ENCODE results near the gene GDF9.
"Not testable (repeated sequence)": the region's sequence is repeated elsewhere in the genome, so short reads cannot be mapped to it uniquely, and the experiment has no call there.

Gene GDF9

GRCh38 chr5:132872788-132873118, 6.5 kb upstream of the GDF9 start:
- DNase-seq (ENCODE audit: low read depth in 2 of 2) = no peak

GRCh38 chr5:132871459-132872284, 5.4 kb upstream of the GDF9 start:
- DNase-seq (ENCODE audit: low read depth in 2 of 2) = no peak

DNA sequence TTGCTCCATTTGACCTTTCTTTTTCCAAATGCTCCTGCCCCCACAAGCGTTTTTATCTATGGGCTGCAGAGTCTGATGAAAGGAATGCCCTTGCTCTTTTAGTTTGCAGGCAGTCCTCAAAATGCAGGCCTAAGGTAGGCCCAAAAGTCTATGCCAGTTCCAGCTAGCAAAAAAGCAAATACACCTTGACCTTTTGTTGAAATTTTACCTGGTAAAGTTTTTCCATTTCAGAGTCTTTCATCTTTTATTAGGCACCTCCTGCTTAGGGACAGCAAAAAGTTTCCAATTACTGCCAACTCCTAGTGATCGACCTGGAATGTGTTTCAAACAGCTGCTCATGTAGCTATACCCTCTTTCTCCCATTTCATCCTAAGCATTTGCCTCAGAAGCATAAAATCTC, 4.5 kb upstream of the GDF9 start:
- no peak for DNase-seq (ENCODE audit: low read depth in 2 of 2)

DNA sequence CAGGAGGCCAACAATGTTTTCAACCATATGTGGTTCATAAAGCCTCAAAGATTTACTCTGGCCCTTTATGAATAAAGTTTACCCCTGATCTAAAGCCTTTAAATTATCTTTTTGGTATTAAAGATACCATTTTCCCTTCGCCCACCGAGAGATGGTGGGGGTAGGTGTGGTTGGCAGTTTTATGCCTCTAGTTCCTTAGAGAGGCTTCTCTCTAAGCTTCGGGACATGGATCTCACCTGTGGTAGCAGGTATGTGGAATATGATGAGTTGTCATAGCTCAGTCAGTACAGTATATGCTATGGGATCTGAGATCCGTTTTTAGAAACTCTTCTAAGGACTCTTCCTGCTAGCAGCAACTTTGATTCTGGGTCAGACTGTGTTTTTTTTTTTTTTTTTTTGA, 2.5 kb upstream of the GDF9 start:
- DNase-seq (ENCODE audit: low read depth in 2 of 2) = no peak

DNA sequence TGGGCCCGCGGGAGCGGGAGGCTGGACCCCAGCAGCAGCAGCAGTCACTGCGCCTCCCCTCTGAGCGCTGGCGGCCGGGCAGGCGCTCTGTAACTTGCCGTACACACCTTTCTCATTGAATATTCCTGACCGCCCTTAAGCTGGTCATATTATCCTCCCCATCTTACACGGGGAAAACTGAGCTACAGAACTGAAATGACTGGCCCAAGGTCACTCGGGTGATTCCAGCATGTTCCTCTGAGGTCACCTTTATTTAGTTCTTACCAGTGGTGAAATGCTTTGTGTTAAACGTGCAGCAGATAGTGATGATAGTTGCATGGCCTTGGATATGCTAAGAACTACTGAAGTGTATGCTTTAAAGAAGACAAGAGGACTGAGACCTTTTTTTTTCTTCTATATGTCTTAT, 780 bp upstream of the GDF9 start:
- no peak for DNase-seq (ENCODE audit: low read depth in 2 of 2)

GRCh38 chr5:132865668-132866341, 464 bp downstream of the GDF9 start:
- DNase-seq (ENCODE audit: low read depth in 2 of 2) = no peak

DNA sequence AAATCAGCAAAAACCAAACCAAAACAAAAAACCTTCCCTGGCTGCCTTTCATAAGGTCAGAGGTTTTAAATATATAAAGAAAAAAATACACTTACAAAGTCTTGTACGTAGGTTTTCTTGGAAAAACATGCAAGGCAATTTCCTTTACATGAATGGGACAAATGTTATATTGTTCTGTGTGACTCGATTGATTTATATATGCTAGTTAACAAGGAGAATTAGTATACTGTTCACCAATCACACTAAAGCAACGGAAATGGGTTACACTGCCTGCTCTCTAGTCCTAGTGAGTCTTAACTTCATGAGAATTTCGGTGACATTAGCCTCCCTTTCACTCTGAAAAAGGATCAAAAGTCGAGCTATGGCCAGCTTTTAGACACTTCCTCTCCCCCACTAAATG, 5.5 kb downstream of the GDF9 start:
- DNase-seq (ENCODE audit: low read depth in 2 of 2) = no peak

DNA sequence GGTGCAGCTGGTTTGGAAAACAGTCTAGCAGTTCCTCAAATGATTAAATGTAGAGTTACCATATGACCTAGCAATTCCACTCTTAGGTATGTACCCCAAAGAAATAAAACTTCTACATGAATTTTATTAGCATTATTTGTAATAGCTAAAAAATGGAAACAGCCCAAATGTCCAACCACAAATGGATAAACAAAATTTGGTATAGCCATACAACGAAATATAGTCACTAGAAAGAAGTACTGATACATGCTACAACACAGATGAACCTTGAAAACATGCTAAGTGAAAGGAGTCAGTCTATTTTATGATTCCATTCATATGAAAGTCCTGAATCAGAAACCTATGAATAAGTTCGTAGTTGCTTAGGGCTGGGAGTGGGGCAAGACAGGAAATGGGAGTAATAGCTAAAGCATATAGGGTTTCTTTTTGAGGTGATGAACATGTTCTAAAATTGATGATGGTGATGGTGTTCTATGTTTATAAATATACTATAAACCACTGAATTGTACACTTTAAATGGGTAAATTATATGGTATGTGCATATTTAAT, 6.3 kb downstream of the GDF9 start:
- no peak for DNase-seq (ENCODE audit: low read depth in 2 of 2)

GRCh38 chr5:132856011-132856410, 10.3 kb downstream of the GDF9 start:
- no peak for DNase-seq (ENCODE audit: low read depth in 2 of 2)

DNA sequence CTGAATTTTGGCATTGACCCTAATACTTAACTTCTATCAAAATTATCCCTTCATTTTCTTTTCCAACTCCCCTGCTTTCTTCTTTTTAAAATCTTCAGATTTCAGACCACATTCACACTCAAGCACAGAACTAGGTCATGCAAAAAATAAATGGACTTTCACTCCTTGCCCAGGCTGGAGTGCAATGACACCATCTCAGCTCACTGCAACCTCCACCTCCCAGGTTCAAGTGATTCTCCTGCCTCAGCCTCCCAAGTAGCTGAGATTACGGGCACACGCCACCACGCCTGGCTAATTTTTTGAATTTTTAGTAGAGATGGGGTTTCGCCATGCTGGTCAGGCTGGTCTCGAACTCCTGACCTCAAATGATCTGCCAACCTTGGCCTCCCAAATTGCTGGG, 11.3 kb downstream of the GDF9 start:
- not testable (repeated sequence) for DNase-seq (ENCODE audit: low read depth in 2 of 2)

DNA sequence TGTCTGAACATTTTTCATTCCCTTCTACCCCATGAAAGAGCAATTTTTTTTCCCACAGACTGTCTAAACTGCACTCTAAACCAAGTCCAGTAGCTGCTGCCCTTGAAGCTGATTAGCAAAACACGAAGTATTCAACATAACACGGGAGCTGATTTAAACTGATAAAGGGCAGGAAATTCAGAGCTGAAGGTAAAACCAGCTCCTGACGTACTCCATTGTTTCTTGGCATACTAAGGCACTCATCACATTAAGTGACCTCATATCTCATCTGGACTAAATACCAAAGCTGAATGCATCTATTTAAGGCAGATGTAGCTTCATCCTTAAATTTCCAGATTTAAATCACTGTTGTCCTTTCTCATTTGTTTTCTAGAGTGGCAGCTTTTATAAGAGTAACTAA, 12.0 kb downstream of the GDF9 start:
- DNase-seq (ENCODE audit: low read depth in 2 of 2) = no peak

DNA sequence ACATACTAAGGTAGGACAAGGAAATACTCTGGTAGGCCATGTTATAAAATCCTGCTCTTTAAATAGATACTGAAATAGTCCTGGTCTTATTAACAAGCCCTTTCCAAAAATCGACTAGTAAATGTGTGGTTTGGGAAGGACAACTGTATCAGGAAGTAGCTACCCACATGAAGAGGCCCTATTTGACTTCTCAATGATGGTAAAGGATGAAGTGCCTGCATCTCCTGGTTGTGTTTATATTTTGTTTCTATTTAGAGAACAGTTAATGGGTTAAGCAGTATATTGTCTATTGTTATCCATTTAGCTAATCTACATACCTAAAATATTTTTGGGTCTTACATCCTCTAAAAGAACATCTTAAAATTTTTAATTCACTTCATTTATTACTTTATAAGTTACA, 12.5 kb downstream of the GDF9 start:
- DNase-seq (ENCODE audit: low read depth in 2 of 2) = no peak

DNA sequence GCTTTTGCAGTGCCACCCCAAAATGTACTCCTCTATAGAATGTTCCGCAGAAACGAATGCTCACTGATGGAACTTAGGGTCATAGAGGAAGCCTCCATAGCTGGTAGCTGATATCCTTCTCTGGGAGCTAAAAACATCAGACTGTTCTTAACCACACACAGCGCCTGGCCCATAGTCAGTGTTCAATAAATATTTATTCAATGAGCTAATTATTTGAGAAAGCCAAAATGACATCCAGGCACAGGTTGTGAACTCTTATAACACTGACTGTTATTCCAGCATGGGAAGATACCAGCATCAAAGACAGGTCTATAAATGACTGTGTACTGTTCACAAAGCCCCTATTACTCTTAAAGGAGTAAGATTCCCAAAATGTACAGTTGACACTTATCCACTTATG, 12.9 kb downstream of the GDF9 start:
- DNase-seq (ENCODE audit: low read depth in 2 of 2) = no peak

DNA sequence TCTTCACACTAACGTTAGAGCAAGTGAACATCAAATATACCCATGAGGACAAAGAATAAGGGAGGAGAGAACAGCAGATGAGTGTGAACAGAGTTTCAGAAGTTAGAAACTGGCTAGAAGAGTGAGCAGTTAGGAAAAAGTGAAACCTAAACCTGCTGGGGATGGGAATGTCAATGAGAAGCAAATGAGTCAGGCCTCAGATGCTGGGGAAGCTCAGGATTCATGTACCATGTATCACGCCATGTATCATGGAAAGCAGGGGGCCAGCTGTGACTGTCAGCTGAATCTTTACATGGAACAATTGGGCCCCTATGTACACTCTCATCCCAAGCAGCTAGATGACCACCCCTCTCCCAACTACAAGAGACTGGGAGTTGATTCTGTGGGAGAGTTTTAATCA, 16.2 kb downstream of the GDF9 start:
- DNase-seq (ENCODE audit: low read depth in 2 of 2) = no peak

GRCh38 chr5:132849347-132849746, 16.9 kb downstream of the GDF9 start:
- DNase-seq (ENCODE audit: low read depth in 2 of 2) = no peak

DNA sequence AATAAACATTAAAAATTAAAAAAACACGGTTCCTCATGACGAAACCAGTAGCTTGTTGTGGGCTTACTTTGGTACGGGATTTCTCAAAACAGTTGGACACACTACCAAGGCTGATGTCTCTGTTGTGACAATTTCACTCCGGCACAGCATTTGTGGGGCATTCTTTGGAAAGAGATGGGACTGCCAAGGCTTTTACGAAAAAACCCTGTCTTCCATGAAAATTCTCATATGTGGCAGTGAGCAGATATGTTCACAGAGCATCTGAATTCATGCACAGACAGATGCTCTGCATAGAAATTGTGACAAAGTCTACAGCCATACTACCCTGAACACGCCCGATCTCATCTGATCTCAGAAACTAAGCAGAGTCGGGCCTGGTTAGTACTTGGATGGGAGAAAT, 18.0 kb downstream of the GDF9 start:
- no peak for DNase-seq (ENCODE audit: low read depth in 2 of 2)

DNA sequence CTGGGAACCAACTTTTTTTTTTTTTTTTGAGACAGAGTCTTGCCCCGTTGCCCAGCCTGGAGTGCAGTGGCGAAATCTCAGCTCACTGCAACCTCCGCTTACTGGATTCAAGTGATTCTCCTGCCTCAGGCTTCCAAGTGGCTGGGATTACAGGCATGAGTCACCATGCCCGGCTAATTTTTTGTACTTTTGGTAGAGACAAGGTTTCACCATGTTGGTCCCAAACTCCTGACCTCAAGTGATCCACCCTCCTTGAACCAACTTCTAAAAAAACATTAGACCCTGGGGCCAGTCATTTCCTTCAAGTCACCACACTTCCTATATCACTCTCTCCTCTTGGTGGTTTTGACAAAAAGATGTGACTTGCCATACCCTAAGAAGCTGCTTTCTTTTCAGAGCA, 25.0 kb downstream of the GDF9 start:
- DNase-seq (ENCODE audit: low read depth in 2 of 2) = no peak

- no peak for DNase-seq (ENCODE audit: low read depth in 2 of 2)
Observed at GRCh38 chr5:132840896-132841295, 25.4 kb downstream of the GDF9 start.

DNA sequence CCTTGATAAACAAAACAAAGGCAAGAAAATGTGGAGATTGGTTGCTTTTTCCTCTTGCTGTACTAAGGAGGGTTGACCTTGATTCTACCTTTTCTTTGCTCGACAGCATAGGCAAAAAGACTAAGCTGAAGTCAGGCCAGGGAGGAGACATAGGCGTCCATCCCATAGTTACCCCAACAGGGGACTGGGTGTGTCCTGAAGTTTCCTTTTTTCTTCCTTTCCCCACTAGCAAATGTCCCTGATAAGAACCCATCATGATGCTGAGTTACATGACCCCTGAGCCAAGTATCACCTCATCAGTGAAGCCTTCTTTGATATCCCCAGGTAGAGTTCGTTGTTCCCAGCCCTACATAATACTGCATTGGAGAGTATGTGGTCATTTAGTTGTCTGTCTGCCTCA, 26.0 kb downstream of the GDF9 start:
- DNase-seq (ENCODE audit: low read depth in 2 of 2) = no peak

DNA sequence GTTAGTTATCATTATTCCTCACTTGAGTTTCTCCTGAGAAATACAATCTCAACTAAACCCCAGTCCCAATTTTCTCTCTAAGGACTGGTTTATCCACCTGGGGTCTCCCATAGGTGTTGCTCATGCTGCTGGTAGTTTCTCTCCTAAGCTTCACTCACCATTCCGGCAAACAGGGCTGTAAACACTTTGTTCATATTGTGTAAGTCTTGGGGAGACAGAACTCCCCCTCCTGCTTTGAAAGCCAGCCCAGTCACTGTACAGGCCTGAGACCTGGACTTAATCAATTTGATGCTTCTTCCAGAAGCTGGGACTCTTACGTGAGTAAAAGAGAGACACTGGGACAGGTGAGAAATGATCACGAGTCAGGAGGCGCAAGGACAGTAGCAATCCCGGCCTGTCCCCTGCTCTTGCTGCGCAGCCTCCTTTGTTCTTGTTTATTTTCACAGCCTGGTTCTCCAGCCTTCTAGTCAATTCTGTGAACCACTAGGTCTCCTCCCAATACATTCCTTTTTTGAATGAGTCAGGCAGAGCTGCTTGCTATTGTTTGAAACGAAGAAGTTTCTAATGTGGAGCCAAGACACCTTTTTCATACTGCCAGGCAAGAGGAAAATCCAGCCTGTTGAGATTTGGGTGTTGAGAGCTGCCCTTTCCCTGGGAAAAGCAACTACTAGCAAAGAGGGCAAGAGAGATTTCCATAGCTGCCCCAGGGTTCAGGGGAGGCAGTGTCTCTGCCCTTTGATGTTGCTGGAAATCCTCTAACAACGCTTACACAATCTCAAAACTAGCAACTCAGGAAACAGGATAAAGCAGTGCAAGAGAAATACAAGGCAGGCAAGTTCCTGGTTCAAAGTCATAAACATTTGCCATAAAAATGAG, 26.6 kb downstream of the GDF9 start:
- DNase-seq (ENCODE audit: low read depth in 2 of 2) = no peak

GRCh38 chr5:132838516-132839282, 27.6 kb downstream of the GDF9 start:
- DNase-seq (ENCODE audit: low read depth in 2 of 2) = no peak

DNA sequence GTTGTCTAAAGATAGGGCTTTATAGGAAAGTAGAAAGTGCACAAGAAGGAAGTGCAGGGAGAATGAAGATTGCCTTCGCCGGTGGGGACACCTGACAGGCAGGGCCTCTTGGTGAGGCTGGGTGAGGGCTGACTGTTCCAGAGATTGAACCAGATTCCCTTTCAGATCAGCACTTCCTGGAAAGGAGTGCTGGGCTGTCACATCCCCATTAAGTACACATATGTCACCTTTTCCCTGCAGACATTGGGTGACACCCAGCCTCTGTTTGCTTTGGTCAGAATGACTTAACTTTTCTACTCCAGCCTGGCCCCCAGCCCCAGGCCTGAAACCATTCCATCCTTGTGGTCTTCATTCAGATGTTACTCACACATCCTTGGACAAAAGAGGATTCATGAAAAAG, 28.4 kb downstream of the GDF9 start:
- DNase-seq (ENCODE audit: low read depth in 2 of 2) = no peak

All from stimulated activated CD8-positive, alpha-beta memory T cell treated with anti-CD3 and anti-CD28 coated beads, Interleukin-15, amount 100 ng/mL, for 48 hours (primary cell).